ENCODE measurements around the gene NDUFS1.
"Not testable (repeated sequence)": the region's sequence is repeated elsewhere in the genome, so short reads cannot be mapped to it uniquely, and the experiment has no call there.

Gene NDUFS1

GRCh38 chr2:206082298-206082843 is 76.9 kb downstream of the NDUFS1 start:
- in situ Hi-C loops (cut with HindIII; ENCODE audit: low pct_ligation_motif_present, low pct_unique_long_range_greater_than_20kb, low sequenced_read_pairs), result no loop called here
- no peak for DNase-seq

GRCh38 chr2:206080927-206081326 is 78.3 kb downstream of the NDUFS1 start:
- in situ Hi-C loops (cut with HindIII; ENCODE audit: low pct_ligation_motif_present, low pct_unique_long_range_greater_than_20kb, low sequenced_read_pairs), result no loop called here
- no peak for DNase-seq

GRCh38 chr2:206079699-206080465 is 79.4 kb downstream of the NDUFS1 start:
- DNase-seq, result no peak
- in situ Hi-C loops (cut with HindIII; ENCODE audit: low pct_ligation_motif_present, low pct_unique_long_range_greater_than_20kb, low sequenced_read_pairs), result no loop called here

GRCh38 chr2:206077879-206078278 is 81.4 kb downstream of the NDUFS1 start:
- in situ Hi-C loops (cut with HindIII; ENCODE audit: low pct_ligation_motif_present, low pct_unique_long_range_greater_than_20kb, low sequenced_read_pairs); DNase-seq: not testable (repeated sequence)

GRCh38 chr2:206075113-206075512 is 84.1 kb downstream of the NDUFS1 start:
- no peak for DNase-seq
- in situ Hi-C loops (cut with HindIII; ENCODE audit: low pct_ligation_motif_present, low pct_unique_long_range_greater_than_20kb, low sequenced_read_pairs), result no loop called here

- in situ Hi-C loops (cut with HindIII; ENCODE audit: low pct_ligation_motif_present, low pct_unique_long_range_greater_than_20kb, low sequenced_read_pairs), result no loop called here
- DNase-seq, result no peak
Observed at GRCh38 chr2:206071807-206072206, 87.4 kb downstream of the NDUFS1 start.

- no peak for DNase-seq
- in situ Hi-C loops (cut with HindIII; ENCODE audit: low pct_ligation_motif_present, low pct_unique_long_range_greater_than_20kb, low sequenced_read_pairs), result no loop called here
Observed at GRCh38 chr2:206069417-206069816, 89.8 kb downstream of the NDUFS1 start.

GRCh38 chr2:206068207-206068606 is 91.0 kb downstream of the NDUFS1 start:
- in situ Hi-C loops (cut with HindIII; ENCODE audit: low pct_ligation_motif_present, low pct_unique_long_range_greater_than_20kb, low sequenced_read_pairs), result no loop called here
- no peak for DNase-seq
